Heart left ventricle (tissue), 16 donors: ENCODE measurements around the gene CEP170B. TPM values are rescaled to one million over a fixed set of nuclear protein-coding genes. Genes with fewer than 3 reads are reported as not detected.

Experiments used
- ATAC-seq, 4 donors: fragments of 200-7000 bp; cut with Tn5 transposase; one replicate each; pipeline ENCODE4 v1.9.1; 2020 to 2022; ENCODE audit warnings: moderate library complexity in 4 of 4, mild to moderate bottlenecking in 3 of 4, moderate number of reproducible peaks in 1 of 4
- DNase-seq, 5 donors: peaks; one replicate each; pipeline ENCODE4 v3.0.0-alpha.2; 2020
- H3K27ac ChIP-seq, 12 donors: fragments of 200-600 bp; sonication (generic) in 4 of 12; one replicate each; pipeline versions ENCODE4 v1.5.0 to v1.8.0; 2016 to 2022; ENCODE audit warnings: mild to moderate bottlenecking in 2 of 12
- H3K27me3 ChIP-seq, 9 donors: fragments of 200-600 bp; sonication (generic) in 2 of 9; one replicate each; pipeline versions ENCODE4 v1.5.1 to v1.8.0; 2016 to 2022; ENCODE audit warnings: mild to moderate bottlenecking in 3 of 9
- H3K36me3 ChIP-seq, 9 donors: fragments of 200-600 bp; sonication (generic) in 2 of 9; one replicate each; pipeline versions ENCODE4 v1.5.0 to v1.8.0; 2018 to 2022; ENCODE audit warnings: mild to moderate bottlenecking in 2 of 9
- H3K4me1 ChIP-seq, 12 donors: fragments of 200-600 bp; sonication (generic) in 4 of 12; one replicate each; pipeline versions ENCODE4 v1.5.0 to v1.8.0; 2016 to 2022; ENCODE audit warnings: mild to moderate bottlenecking in 3 of 12
- H3K4me3 ChIP-seq, 12 donors: fragments of 200-600 bp; sonication (generic) in 4 of 12; one replicate each; pipeline versions ENCODE4 v1.5.0 to v1.8.0; 2017 to 2022; ENCODE audit warnings: mild to moderate bottlenecking in 9 of 12, moderate library complexity in 4 of 12
- H3K9me3 ChIP-seq, 12 donors: fragments of 200-600 bp; sonication (generic) in 4 of 12; one replicate each; pipeline versions ENCODE4 v1.5.0 to v1.8.0; 2016 to 2022; ENCODE audit warnings: mild to moderate bottlenecking in 1 of 12
- CTCF ChIP-seq, 12 donors: fragments of 200-600 bp; sonication (generic) in 4 of 12; IDR thresholded peaks; one replicate each; pipeline versions ENCODE4 v1.5.0 to v1.8.0; 2018 to 2022; ENCODE audit warnings: antibody characterized with exemption in 12 of 12, mild to moderate bottlenecking in 5 of 12
- POLR2A ChIP-seq, 2 donors: fragments of 450-650 bp; IDR thresholded peaks; one replicate each; pipeline ENCODE4 v1.6.1; 2017; ENCODE audit warnings: antibody characterized with exemption in 2 of 2, mild to moderate bottlenecking in 2 of 2, moderate library complexity in 2 of 2
- WGBS, 4 donors: extraction: QIAGEN DNeasy Blood & Tissue Kit in 2 of 4; methylation state at CpG; one replicate each; pipeline versions ENCODE4 v1.1.5 to v1.1.7; 2013 to 2018; 5-methylcytosine and 5-hydroxymethylcytosine counted together
- intact Hi-C, 10 donors: fragments of 100-400 bp; cut with DNase I; formaldehyde crosslinking; loops; one replicate each; pipeline versions ENCODE4 v1.11.1 to v1.14.2; 2022
- polyA plus RNA-seq, 2 donors: library from polyadenylated mRNA; stranded (reverse); fragments of 200-250 nt; gene quantifications; one replicate each; pipeline ENCODE4 v1.2.3, GENCODE V29; 2013
- total RNA-seq, 9 donors: library from RNA; depleted of rRNA in 2 of 9; stranded (reverse); fragments of >200 nt in 2 of 9; fragmentation: NEBNext Ultra II Directional in 3 of 9; extraction: Animal tissue kit (Norgen Biotek cat#: 25700) in 3 of 9; gene quantifications; one replicate each; pipeline versions ENCODE4 v1.1.0 to v1.2.4, GENCODE V29; 2016 to 2023
- donor health status: ischemic (EF 13 %, LVEDD 7.1; RV severe dilation, severe dysfunction).
- donor health status: healthy with polysubstance abuse.
- donor health status: DM: no; HTN: yes; CAD: no.
- donor health status: DM: no; HTN: no; CAD: no.
- donor health status: ischemic (EF 25% LVEDD 6.9; RV normal size, moderate dysfunction).
- donor health status: ischemic (EF 25% LVEDD 5.7; RV mildly dilated, moderate dysfunction).
- donor health status: healthy.
- donor health status: DM: yes; HTN: yes; CAD: no.
- donor health status: ischemic (EF 35%, LVEDD 5.7; RV mildly dilated, moderate dysfunction).
- donor health status: nonischemic (EF 11% LVEDD 7.7; RV severe dilation, severe dysfunction).
- donor health status: DM: yes; HTN: yes; CAD: no.
- donor health status: PGD.
- donor health status: ischemic (EF 29% LVEDD 5.4; RV normal size, mild dysfunction).
- donor health status: nonischemic (EF 23%, LVEDD 6.1; RV moderate dilation, normal function).

CEP170B gene
- total and polyA plus RNA-seq, 11 donors = 7.5 to 21.9 (median 12.5) TPM

GRCh38 chr14:104927432-104927816 lies 62.4 kb downstream of the CEP170B start:
- peaks cover 0 to 27% (median 5%) of the 10 kb centered on the region in 12 donors for H3K4me1 ChIP-seq
- 60 to 67% (median 62%) methylated on average over 5 to 10 of the region's 10 CpGs for WGBS, 4 donors
- peak in 2 of 5 donors; percentile 14 to 62 for DNase-seq

GRCh38 chr14:104927901-104928300 lies 62.8 kb downstream of the CEP170B start:
- intact Hi-C loops = no loop called here
- no peak for ATAC-seq
- H3K4me1 ChIP-seq = peaks cover 0 to 31% (median 10%) of the 10 kb centered on the region in 12 donors
- DNase-seq = no peak
- no peaks in the 10 kb centered on the region for H3K36me3 ChIP-seq
- H3K27me3 ChIP-seq = peaks cover 0 to 17% (median 3%) of the 10 kb centered on the region in 9 donors
- no peak overlapping the region for H3K4me3 ChIP-seq
- H3K27ac ChIP-seq = no peak overlapping the region
- peaks cover 0 to 8% (median 0%) of the 10 kb centered on the region in 12 donors for H3K9me3 ChIP-seq
- TF ChIP-seq CTCF (IDR thresholded peaks at IDR 0.05) (no peak), POLR2A (IDR thresholded peaks at IDR 0.05) (no peak)
- WGBS, 4 donors = 38 to 65% (median 47%) methylated on average over 6 to 8 of the region's 8 CpGs

More at GRCh38 chr14:104927432-104927816, 62.4 kb downstream of the CEP170B start:
- ATAC-seq = no peak
- Histone ChIP-seq H3K36me3 (no peaks in the 10 kb centered on the region), H3K27ac (no peak overlapping the region), H3K27me3 (peaks cover 0 to 12% (median under 1%) of the 10 kb centered on the region in 9 donors), H3K9me3 (peaks cover 0 to 8% (median 0%) of the 10 kb centered on the region in 12 donors), H3K4me3 (no peak overlapping the region)
- intact Hi-C loops = no loop called here
- TF ChIP-seq CTCF (IDR thresholded peaks at IDR 0.05) = no peak
- no peak for TF ChIP-seq POLR2A (IDR thresholded peaks at IDR 0.05)

GRCh38 chr14:104928391-104929133 lies 63.5 kb downstream of the CEP170B start:
- H3K27me3 ChIP-seq = peaks cover 0 to 22% (median 5%) of the 10 kb centered on the region in 9 donors
- H3K4me3 ChIP-seq = no peak overlapping the region
- intact Hi-C loops = no loop called here
- H3K36me3 ChIP-seq = no peaks in the 10 kb centered on the region
- peak in 1 of 5 donors; percentile 11 for DNase-seq
- H3K9me3 ChIP-seq = peaks cover 0 to 8% (median 0%) of the 10 kb centered on the region in 12 donors
- peaks cover 0 to 33% (median 13%) of the 10 kb centered on the region in 12 donors for H3K4me1 ChIP-seq
- no peak overlapping the region for H3K27ac ChIP-seq
- WGBS, 4 donors = 68 to 90% (median 81%) methylated on average over 3 to 17 of the region's 17 CpGs
- TF ChIP-seq POLR2A (IDR thresholded peaks at IDR 0.05) (no peak), CTCF (IDR thresholded peaks at IDR 0.05) (no peak)
- no peak for ATAC-seq
